ENCODE measurements around the gene MCTP1.
"Not testable (repeated sequence)": the region's sequence is repeated elsewhere in the genome, so short reads cannot be mapped to it uniquely, and the experiment has no call there.

MCTP1 gene

GRCh38 chr5:95256446-95256845, 28.4 kb downstream of the MCTP1 start:
- in situ Hi-C loops (cut with MboI; ENCODE audit: low sequenced_read_pairs): no loop called here

GRCh38 chr5:95252801-95253200, 32.1 kb downstream of the MCTP1 start:
- in situ Hi-C loops (cut with MboI; ENCODE audit: low sequenced_read_pairs): no loop called here

- in situ Hi-C loops (cut with MboI; ENCODE audit: low sequenced_read_pairs): no loop called here
Observed at GRCh38 chr5:95251185-95251584, 33.7 kb downstream of the MCTP1 start.

GRCh38 chr5:95244479-95244878, 40.4 kb downstream of the MCTP1 start:
- in situ Hi-C loops (cut with MboI; ENCODE audit: low sequenced_read_pairs): loop anchor here (10.0 kb wide), 1 partner anchor 280 kb away; no protein-coding TSS in a partner anchor

- in situ Hi-C loops (cut with MboI; ENCODE audit: low sequenced_read_pairs): loop anchor here (10.0 kb wide), 1 partner anchor 277 kb away; no protein-coding TSS in a partner anchor
Observed at GRCh38 chr5:95241635-95242034, 43.3 kb downstream of the MCTP1 start.

- in situ Hi-C loops (cut with MboI; ENCODE audit: low sequenced_read_pairs): loop anchor here (10.0 kb wide), 1 partner anchor 276 kb away; no protein-coding TSS in a partner anchor
Observed at GRCh38 chr5:95241161-95241560, 43.7 kb downstream of the MCTP1 start.

GRCh38 chr5:95238560-95239325, 46.2 kb downstream of the MCTP1 start:
- in situ Hi-C loops (cut with MboI; ENCODE audit: low sequenced_read_pairs): no loop called here

- in situ Hi-C loops (cut with MboI; ENCODE audit: low sequenced_read_pairs): no loop called here
Observed at GRCh38 chr5:95237324-95237723, 47.6 kb downstream of the MCTP1 start.

- in situ Hi-C loops (cut with MboI; ENCODE audit: low sequenced_read_pairs): no loop called here
Observed at GRCh38 chr5:95235439-95235982, 49.4 kb downstream of the MCTP1 start.

- in situ Hi-C loops (cut with MboI; ENCODE audit: low sequenced_read_pairs): no loop called here
Observed at GRCh38 chr5:95229646-95230045, 55.2 kb downstream of the MCTP1 start.

- in situ Hi-C loops (cut with MboI; ENCODE audit: low sequenced_read_pairs): no loop called here
Observed at GRCh38 chr5:95224701-95225459, 60.0 kb downstream of the MCTP1 start.

- in situ Hi-C loops (cut with MboI; ENCODE audit: low sequenced_read_pairs): no loop called here
Observed at GRCh38 chr5:95223566-95224258, 61.2 kb downstream of the MCTP1 start.

- in situ Hi-C loops (cut with MboI; ENCODE audit: low sequenced_read_pairs): no loop called here
Observed at GRCh38 chr5:95222836-95223235, 62.1 kb downstream of the MCTP1 start.

- in situ Hi-C loops (cut with MboI; ENCODE audit: low sequenced_read_pairs): no loop called here
Observed at GRCh38 chr5:95221234-95221633, 63.7 kb downstream of the MCTP1 start.

GRCh38 chr5:95220381-95220780, 64.5 kb downstream of the MCTP1 start:
- in situ Hi-C loops (cut with MboI; ENCODE audit: low sequenced_read_pairs): no loop called here

- in situ Hi-C loops (cut with MboI; ENCODE audit: low sequenced_read_pairs): no loop called here
Observed at GRCh38 chr5:95219411-95219810, 65.5 kb downstream of the MCTP1 start.

GRCh38 chr5:95217881-95218280, 67.0 kb downstream of the MCTP1 start:
- in situ Hi-C loops (cut with MboI; ENCODE audit: low sequenced_read_pairs): no loop called here

GRCh38 chr5:95217351-95217750, 67.5 kb downstream of the MCTP1 start:
- in situ Hi-C loops (cut with MboI; ENCODE audit: low sequenced_read_pairs): no loop called here

GRCh38 chr5:95216136-95216955, 68.5 kb downstream of the MCTP1 start:
- in situ Hi-C loops (cut with MboI; ENCODE audit: low sequenced_read_pairs): no loop called here

- in situ Hi-C loops (cut with MboI; ENCODE audit: low sequenced_read_pairs): not testable (repeated sequence)
Observed at GRCh38 chr5:95207811-95208210, 77.1 kb downstream of the MCTP1 start.

Measured in HL-60/S4 (cell line).